ENCODE measurements around the gene ZNF692.
"Not testable (repeated sequence)": the region's sequence is repeated elsewhere in the genome, so short reads cannot be mapped to it uniquely, and the experiment has no call there.

- TF ChIP-seq POLR2A (IDR thresholded peaks at IDR 0.05; ENCODE audit: low read length); GATA1 (IDR thresholded peaks at IDR 0.05; ENCODE audit: low read depth, low read length): not testable (repeated sequence)
Measured at GRCh38 chr1:248830718-248831017, 28.2 kb downstream of the ZNF692 start.

Measured in erythroblast (primary cell).